Measurements from ENCODE around the gene HEBP2. TPM values are rescaled to one million over a fixed set of nuclear protein-coding genes. Genes with fewer than 3 reads are reported as not detected.

HEBP2 gene
- total RNA-seq, 4 donors from 2014 or later = 120 to 243 (median 185) TPM

DNA sequence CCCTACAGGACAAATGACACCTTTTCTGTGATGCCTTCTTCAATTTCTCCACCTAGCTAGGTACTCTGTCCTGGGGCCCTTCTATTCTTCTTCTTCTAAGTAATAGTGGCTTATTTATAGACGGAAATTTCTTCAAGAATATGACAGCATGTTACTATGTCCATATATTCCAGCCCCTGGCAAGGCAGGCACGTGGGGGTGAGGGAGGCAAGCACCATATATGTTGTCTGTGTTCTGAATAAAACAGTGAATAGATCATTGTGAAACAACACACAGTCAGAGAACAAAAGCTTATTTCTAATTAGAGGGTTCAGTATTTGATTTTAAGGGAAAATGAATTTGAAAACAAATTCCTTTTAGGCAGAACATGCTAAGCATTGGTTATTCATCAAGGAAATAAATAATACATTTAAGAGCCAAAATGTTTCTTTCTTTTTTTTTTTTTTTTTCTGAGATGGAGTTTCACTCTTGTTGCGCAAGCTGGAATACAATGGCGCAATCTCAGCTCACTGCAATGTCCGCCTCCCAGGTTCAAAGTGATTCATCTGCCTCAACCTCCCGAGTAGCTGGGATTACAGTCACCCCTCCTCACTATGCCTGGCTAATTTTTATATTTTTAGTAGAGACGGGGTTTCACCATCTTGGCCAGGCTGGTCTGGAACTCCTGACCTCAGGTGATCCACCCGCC, 6.2 kb downstream of the HEBP2 start:
- Histone ChIP-seq H3K27ac (peak overlapping the region in 3 of 4 donors; percentile 22 to 74 (median 68)), H3K36me3 (peaks cover 0 to 92% (median 16%) of the 10 kb centered on the region in 3 donors)
- DNase-seq (ENCODE audit: low spot score in 2 of 2) = peak in 1 of 2 donors; percentile 54

DNA sequence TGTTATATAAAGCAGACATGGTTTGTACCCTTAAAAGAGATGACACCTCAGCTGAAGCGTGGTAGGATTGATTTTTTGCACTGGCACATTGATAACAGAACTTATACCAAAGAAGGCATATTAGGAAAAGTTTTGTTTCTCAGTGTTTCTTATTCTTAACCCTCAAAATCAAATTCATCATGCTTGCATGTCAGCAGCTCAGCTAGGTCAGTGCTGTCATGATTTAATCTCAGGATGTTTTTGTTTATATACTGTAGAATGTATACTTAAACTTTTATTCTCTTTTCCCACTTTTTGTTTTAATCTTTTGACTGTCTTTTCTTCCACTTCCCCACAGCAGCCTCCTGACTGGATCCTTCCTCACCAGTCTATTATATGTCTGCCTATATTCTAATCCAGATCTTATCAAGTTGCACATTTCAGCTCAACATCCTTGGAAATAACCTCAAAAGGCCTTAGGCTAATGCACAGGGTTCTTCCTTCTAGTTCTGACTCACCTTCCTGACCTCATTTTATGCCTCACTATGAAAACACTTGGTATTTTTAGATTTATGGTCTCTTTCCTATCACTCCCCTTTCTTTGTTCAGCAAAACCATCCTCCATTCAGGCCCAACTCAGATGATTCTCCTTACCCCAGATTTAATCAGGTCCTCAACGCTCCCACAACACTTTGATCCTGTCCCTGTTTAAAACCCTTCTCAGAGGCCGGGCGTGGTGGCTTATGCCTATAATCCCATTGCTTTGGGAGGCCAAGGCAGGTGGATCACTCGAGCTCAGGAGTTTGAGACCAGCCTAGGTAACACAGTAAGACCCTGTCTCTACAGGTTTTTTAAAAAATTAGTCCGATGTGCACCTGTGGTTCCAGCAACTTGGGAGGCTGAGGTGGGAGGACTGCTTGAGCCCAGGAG, 7.2 kb downstream of the HEBP2 start:
- TF ChIP-seq, protein P1, sequence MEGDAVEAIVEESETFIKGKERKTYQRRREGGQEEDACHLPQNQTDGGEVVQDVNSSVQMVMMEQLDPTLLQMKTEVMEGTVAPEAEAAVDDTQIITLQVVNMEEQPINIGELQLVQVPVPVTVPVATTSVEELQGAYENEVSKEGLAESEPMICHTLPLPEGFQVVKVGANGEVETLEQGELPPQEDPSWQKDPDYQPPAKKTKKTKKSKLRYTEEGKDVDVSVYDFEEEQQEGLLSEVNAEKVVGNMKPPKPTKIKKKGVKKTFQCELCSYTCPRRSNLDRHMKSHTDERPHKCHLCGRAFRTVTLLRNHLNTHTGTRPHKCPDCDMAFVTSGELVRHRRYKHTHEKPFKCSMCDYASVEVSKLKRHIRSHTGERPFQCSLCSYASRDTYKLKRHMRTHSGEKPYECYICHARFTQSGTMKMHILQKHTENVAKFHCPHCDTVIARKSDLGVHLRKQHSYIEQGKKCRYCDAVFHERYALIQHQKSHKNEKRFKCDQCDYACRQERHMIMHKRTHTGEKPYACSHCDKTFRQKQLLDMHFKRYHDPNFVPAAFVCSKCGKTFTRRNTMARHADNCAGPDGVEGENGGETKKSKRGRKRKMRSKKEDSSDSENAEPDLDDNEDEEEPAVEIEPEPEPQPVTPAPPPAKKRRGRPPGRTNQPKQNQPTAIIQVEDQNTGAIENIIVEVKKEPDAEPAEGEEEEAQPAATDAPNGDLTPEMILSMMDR (IDR thresholded peaks at IDR 0.05) = no peak
- TF ChIP-seq POLR2A (IDR thresholded peaks at IDR 0.05) (no peak), EP300 (IDR thresholded peaks at IDR 0.05) (no peak)
- DNase-seq (ENCODE audit: low spot score in 2 of 2) = no peak
- 88 to 93% methylated on average over 6 of the region's 6 CpGs for WGBS, 2 donors
- no peaks in the 10 kb centered on the region for H3K27me3 ChIP-seq
- H3K27ac ChIP-seq = peak overlapping the region in 2 of 4 donors; percentile 44 to 68
- peaks cover 0 to 16% (median 3%) of the 10 kb centered on the region in 4 donors for H3K4me1 ChIP-seq
- no peak overlapping the region for H3K4me3 ChIP-seq
- peaks cover 0 to 98% (median 16%) of the 10 kb centered on the region in 3 donors for H3K36me3 ChIP-seq
- H3K9me3 ChIP-seq = no peaks in the 10 kb centered on the region

More for the DNA sequence above, 6.2 kb downstream of the HEBP2 start:
- H3K4me3 ChIP-seq = no peak overlapping the region
- peak in 1 of 2 donors; percentile 45 for TF ChIP-seq EP300 (IDR thresholded peaks at IDR 0.05)
- TF ChIP-seq, protein P1 (IDR thresholded peaks at IDR 0.05) = no peak
- no peak for TF ChIP-seq POLR2A (IDR thresholded peaks at IDR 0.05)
- H3K4me1 ChIP-seq = peaks cover 0 to 21% (median 5%) of the 10 kb centered on the region in 4 donors
- no peaks in the 10 kb centered on the region for H3K9me3 ChIP-seq
- 58 to 66% methylated on average over 8 of the region's 8 CpGs for WGBS, 2 donors
- no peaks in the 10 kb centered on the region for H3K27me3 ChIP-seq

DNA sequence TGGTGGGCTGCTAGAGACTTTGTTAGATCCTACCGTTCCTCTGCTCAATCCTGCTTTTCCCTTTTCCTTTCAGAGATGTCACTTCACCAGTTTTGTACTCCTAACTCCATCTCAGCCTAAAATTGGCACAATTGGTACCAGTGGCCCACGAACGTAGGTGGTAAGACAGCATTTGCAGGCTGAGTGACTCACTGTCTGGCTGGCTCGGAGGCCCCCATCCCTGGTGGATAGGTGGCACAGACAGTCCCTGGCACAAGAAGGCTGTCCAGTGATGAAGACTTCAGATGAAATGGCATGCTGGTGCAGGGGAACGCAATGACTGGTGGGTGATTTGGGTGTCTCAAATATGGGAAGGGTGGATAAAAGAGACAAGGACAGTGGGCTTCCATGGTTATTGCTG, 11.1 kb downstream of the HEBP2 start:
- no peaks in the 10 kb centered on the region for H3K27me3 ChIP-seq
- H3K4me3 ChIP-seq = no peak overlapping the region
- H3K27ac ChIP-seq = no peak overlapping the region
- peaks cover 0 to 8% (median 0%) of the 10 kb centered on the region in 4 donors for H3K9me3 ChIP-seq
- no peak for DNase-seq (ENCODE audit: low spot score in 2 of 2)
- TF ChIP-seq EP300 (IDR thresholded peaks at IDR 0.05) = no peak
- TF ChIP-seq, protein P1 (IDR thresholded peaks at IDR 0.05) = no peak
- TF ChIP-seq POLR2A (IDR thresholded peaks at IDR 0.05) = no peak
- H3K4me1 ChIP-seq = peaks cover 0 to 12% (median under 1%) of the 10 kb centered on the region in 4 donors
- H3K36me3 ChIP-seq = peaks cover 0 to 97% (median 0%) of the 10 kb centered on the region in 3 donors
- 90 to 94% methylated on average over 5 of the region's 5 CpGs for whole genome bisulfite sequencing, 2 donors

DNA sequence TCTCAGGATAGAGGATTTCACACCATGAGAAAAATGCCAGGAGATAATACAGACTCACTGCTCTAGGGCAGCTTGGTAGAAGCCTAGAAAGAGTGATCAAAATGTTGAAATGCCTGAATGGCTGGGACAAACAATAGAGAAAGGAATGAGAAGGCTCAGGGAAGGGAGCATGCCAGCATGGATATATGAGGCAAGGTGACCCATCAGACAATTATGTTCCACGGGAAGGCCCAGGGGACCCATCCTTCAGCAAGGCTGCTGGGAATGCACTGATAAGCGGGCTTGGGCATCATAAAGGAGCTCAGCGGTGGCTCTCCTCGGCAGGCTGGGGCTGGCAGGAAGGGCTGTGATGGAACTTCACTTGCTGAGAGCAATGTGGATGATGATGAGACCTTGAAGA, 12.2 kb downstream of the HEBP2 start:
- Histone ChIP-seq H3K9me3 (peaks cover 0 to 8% (median 0%) of the 10 kb centered on the region in 4 donors), H3K36me3 (peaks cover 0 to 88% (median 0%) of the 10 kb centered on the region in 3 donors), H3K4me3 (no peak overlapping the region), H3K27me3 (no peaks in the 10 kb centered on the region), H3K4me1 (peaks cover 0 to 1% (median 0%) of the 10 kb centered on the region in 4 donors), H3K27ac (no peak overlapping the region)
- DNase-seq (ENCODE audit: low spot score in 2 of 2) = no peak
- TF ChIP-seq EP300 (IDR thresholded peaks at IDR 0.05) (no peak), POLR2A (IDR thresholded peaks at IDR 0.05) (no peak)
- TF ChIP-seq, protein P1 (IDR thresholded peaks at IDR 0.05) = no peak
- 87 to 88% methylated on average over 4 of the region's 4 CpGs for WGBS, 2 donors

Measured in tibial nerve (tissue), 4 donors.